SK-N-SH (cell line): ENCODE data around the gene TIMM23. TPM values are rescaled to one million over a fixed set of nuclear protein-coding genes. Genes with fewer than 3 reads are reported as not detected.

Source experiments
- polyA plus RNA-seq, 3 experiments: library from polyadenylated mRNA; depleted of rRNA; stranded (reverse); fragments of >200 nt; gene quantifications; 2 replicates each; pipeline ENCODE4 v1.2.3, GENCODE V29; 2012
- small RNA-seq, 7 experiments: library from RNA; depleted of rRNA; stranded (forward); fragments of <200 nt; gene quantifications; one replicate each; pipeline ENCODE3, GENCODE V24; 2012

The TIMM23 gene
- polyA plus RNA-seq, 1 of the 3 experiments (the other 2 are of a cell fraction) = 87.0 TPM

Small RNAs within 50 kb of the gene (small RNA-seq; reads per million reads assigned to genes)
- gene SNORA74C-1 = 0 reads per million in 7 experiments

Other genes with a start within 250 kb of the TIMM23 start
- gene WASHC2C, start 245.2 kb upstream of the TIMM23 start, polyA plus RNA-seq (2012; rRNA removed) = 17.9 and 24.0 TPM in 2 replicates
- gene AGAP4, start 125.0 kb upstream of the TIMM23 start, polyA plus RNA-seq (2012; rRNA removed) = 17.6 and 21.9 TPM in 2 replicates
- 30.3 and 44.9 TPM in 2 replicates for gene NCOA4, start 58.1 kb downstream of the TIMM23 start, polyA plus RNA-seq (2012; rRNA removed)
- gene MSMB, start 73.8 kb downstream of the TIMM23 start, polyA plus RNA-seq (2012; rRNA removed) = not detected in 2 replicates